Pancreas (tissue), 10 donors: ENCODE measurements around the gene CORO6. TPM values are rescaled to one million over a fixed set of nuclear protein-coding genes. Genes with fewer than 3 reads are reported as not detected.

Source experiments
- ATAC-seq, 4 donors: fragments of 200-7000 bp; cut with Tn5 transposase; one replicate each; pipeline versions ENCODE4 v1.8.0 to v1.9.1; 2020; ENCODE audit warnings: mild to moderate bottlenecking in 4 of 4, moderate library complexity in 4 of 4
- DNase-seq, 6 donors: peaks; one replicate each; pipeline ENCODE4 v3.0.0-alpha.2; 2020
- FAIRE-seq: peaks from 2 replicates; lab custom pipeline; 2012; peaks lifted over from hg19 to GRCh38; lab: Jason Lieb, UNC
- H3K27ac ChIP-seq, 4 donors: fragments of 200-600 bp; sonication (generic); 1 replicate in 3 of 4; 2 replicates in 1 of 4; pipeline versions ENCODE4 v1.5.0 to v1.8.0; 2020
- H3K27me3 ChIP-seq, 4 donors: fragments of 200-600 bp; one replicate each; pipeline ENCODE4 v1.8.0; 2021
- H3K36me3 ChIP-seq, 3 donors: fragments of 200-600 bp; sonication (generic) in 1 of 3; one replicate each; pipeline versions ENCODE4 v1.5.0 to v1.8.0; 2020 to 2021
- H3K4me1 ChIP-seq, 3 donors: fragments of 200-600 bp; one replicate each; pipeline ENCODE4 v1.8.0; 2021
- H3K4me3 ChIP-seq, 4 donors: fragments of 200-600 bp; sonication (generic) in 2 of 4; one replicate each; pipeline versions ENCODE4 v1.5.0 to v1.8.0; 2020 to 2021
- H3K9me3 ChIP-seq, 4 donors: fragments of 200-600 bp; one replicate each; pipeline ENCODE4 v1.8.0; 2021
- CTCF ChIP-seq, 4 donors: fragments of 200-600 bp; sonication (generic) in 3 of 4; IDR thresholded peaks; one replicate each; pipeline versions ENCODE4 v1.5.0 to v1.8.0; 2021; ENCODE audit warnings: antibody characterized with exemption in 4 of 4
- WGBS, 2 donors: extraction: QIAGEN DNeasy Blood & Tissue Kit; methylation state at CpG; one replicate each; pipeline ENCODE4 v1.1.7; 2013; 5-methylcytosine and 5-hydroxymethylcytosine counted together
- intact Hi-C, 3 donors: fragments of 100-400 bp; cut with DNase I; formaldehyde crosslinking; loops; one replicate each; pipeline versions ENCODE4 v1.11.1 to v1.14.2; 2022
- polyA plus RNA-seq, 2 donors: library from polyadenylated mRNA; stranded (reverse); fragments of 200-250 nt; gene quantifications; one replicate each; pipeline ENCODE4 v1.2.3, GENCODE V29; 2013
- total RNA-seq, 6 donors: library from RNA; stranded (reverse); fragmentation: NEBNext Ultra II Directional in 4 of 6; extraction: Animal tissue kit (Norgen Biotek cat#: 25700) in 4 of 6; gene quantifications; one replicate each; pipeline versions ENCODE4 v1.2.1 to v1.2.4, GENCODE V29; 2021 to 2023
- donor health status: healthy with polysubstance abuse.
- donor health status: DM: no; HTN: no; CAD: no; lungs with moderate emphysema.
- donor health status: DM: no; HTN: no; CAD: no.
- donor health status: control.
- donor health status: control.
- donor health status: Bipolar disorder and iron deficiency.
- donor health status: DM: yes; HTN: yes; CAD: no.
- donor health status: DM: no; HTN: no; CAD: no.
- donor health status: DM: no; HTN: no; CAD: no.
- donor health status: DM: yes; HTN: yes; CAD: no.

CORO6 gene
- total and polyA plus RNA-seq, 8 donors, result 0.20 to 4.4 (median 0.59) TPM

DNA sequence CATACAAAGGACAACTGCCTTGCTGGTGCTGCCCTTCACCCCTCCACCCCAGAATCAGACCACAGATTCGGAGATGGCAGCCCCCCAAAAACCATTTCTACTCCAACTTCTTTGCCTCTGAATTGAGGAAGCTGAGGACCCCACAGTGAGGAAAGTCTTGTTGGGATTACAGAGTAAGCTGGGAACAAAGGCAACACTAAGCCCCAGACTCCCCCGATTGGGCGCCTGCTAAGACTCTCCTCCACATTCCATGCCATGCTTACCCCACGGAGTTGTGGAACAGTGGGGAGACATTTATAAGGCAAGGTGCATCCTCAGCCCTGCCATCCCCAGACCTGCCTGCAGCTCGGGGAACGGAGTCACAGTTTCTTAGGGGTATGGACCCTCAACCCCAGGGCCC lies 35.1 kb downstream of the CORO6 start:
- WGBS, 2 donors, result 88 to 90% methylated on average over 6 of the region's 6 CpGs
- no peak for TF ChIP-seq CTCF (IDR thresholded peaks at IDR 0.05)
- intact Hi-C loops, result no loop called here
- no peak for ATAC-seq
- DNase-seq, result peak in 2 of 6 donors; percentile 2 to 13
- Histone ChIP-seq H3K27ac (no peak overlapping the region), H3K4me1 (peaks cover 15 to 27% (median 18%) of the 10 kb centered on the region in 3 donors), H3K36me3 (no peaks in the 10 kb centered on the region), H3K4me3 (no peak overlapping the region), H3K9me3 (no peaks in the 10 kb centered on the region), H3K27me3 (no peaks in the 10 kb centered on the region)
- FAIRE-seq, result no peak

DNA sequence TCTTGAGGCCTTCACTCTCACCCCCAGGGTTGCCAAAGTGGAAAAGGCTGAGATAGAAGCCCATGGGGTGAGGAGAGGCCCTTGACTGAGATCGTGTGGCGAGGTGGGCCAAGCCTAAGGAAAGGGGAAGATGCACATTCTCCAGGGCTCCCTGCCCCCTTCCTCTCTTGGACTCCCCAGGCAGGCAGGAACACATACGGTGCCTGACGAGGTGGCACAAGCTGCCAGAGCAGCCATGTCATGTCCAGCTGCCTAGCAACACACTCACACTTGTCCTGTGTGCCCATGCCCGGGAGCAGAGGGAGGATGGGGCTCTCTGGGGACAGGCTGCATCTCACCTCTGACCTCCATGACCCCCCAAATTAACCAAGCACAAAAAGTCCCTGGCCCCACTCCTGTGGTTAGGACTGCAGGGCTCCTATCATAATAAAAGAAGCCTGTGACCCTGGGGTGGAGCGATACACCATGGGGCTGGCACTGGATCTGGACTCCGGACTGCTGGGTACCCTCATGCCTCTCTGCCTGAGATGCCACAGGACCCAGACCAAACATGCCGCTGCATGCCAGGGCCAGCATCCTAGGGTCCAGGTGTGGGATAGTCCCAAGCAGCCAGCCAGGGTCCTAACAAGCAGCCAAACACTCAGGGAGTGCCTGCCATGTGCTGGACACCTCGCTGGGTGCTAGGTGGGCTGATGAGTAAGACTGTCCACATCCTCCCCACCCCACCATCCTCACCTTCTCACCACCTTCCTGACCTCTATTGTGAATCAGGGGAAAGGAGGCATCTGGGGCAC lies 35.8 kb downstream of the CORO6 start:
- WGBS, 2 donors, result 73 to 76% methylated on average over 9 of the region's 9 CpGs
- DNase-seq (peak in 2 of 6 donors; percentile 1 to 38), FAIRE-seq (no peak), ATAC-seq (no peak)
- no peak overlapping the region for H3K4me3 ChIP-seq
- no peak overlapping the region for H3K27ac ChIP-seq
- TF ChIP-seq CTCF (IDR thresholded peaks at IDR 0.05), result no peak
- H3K27me3 ChIP-seq, result no peaks in the 10 kb centered on the region
- intact Hi-C loops, result no loop called here
- H3K4me1 ChIP-seq, result peaks cover 8 to 20% (median 11%) of the 10 kb centered on the region in 3 donors
- no peaks in the 10 kb centered on the region for H3K36me3 ChIP-seq
- H3K9me3 ChIP-seq, result no peaks in the 10 kb centered on the region

GRCh38 chr17:29585080-29585751 lies 37.5 kb downstream of the CORO6 start:
- Histone ChIP-seq H3K4me1 (peaks cover under 1 to 3% (median 2%) of the 10 kb centered on the region in 3 donors), H3K27me3 (no peaks in the 10 kb centered on the region), H3K4me3 (no peak overlapping the region), H3K27ac (peak overlapping the region in 1 of 4 donors; percentile 28), H3K9me3 (no peaks in the 10 kb centered on the region), H3K36me3 (no peaks in the 10 kb centered on the region)
- ATAC-seq, result no peak
- 86 to 95% methylated on average over 8 of the region's 8 CpGs for WGBS, 2 donors
- intact Hi-C loops, result no loop called here
- no peak for FAIRE-seq
- peak in 3 of 6 donors; percentile 2 to 38 (median 6) for DNase-seq
- TF ChIP-seq CTCF (IDR thresholded peaks at IDR 0.05), result no peak

GRCh38 chr17:29584452-29585079 lies 38.1 kb downstream of the CORO6 start:
- TF ChIP-seq CTCF (IDR thresholded peaks at IDR 0.05), result no peak
- Histone ChIP-seq H3K4me3 (no peak overlapping the region), H3K27me3 (no peaks in the 10 kb centered on the region), H3K27ac (peak overlapping the region in 1 of 4 donors; percentile 28), H3K9me3 (no peaks in the 10 kb centered on the region), H3K36me3 (no peaks in the 10 kb centered on the region), H3K4me1 (no peaks in the 10 kb centered on the region)
- DNase-seq (peak in 2 of 6 donors; percentile 2 to 36), ATAC-seq (no peak), FAIRE-seq (no peak)
- intact Hi-C loops, result no loop called here
- 83 to 85% methylated on average over 12 of the region's 12 CpGs for WGBS, 2 donors
